ENCODE results near the gene RHCG. TPM values are rescaled to one million over a fixed set of nuclear protein-coding genes. Genes with fewer than 3 reads are reported as not detected.

Gene RHCG
- total RNA-seq, 2 donors from 2014 or later: 0.52 TPM; not detected in 1

GRCh38 chr15:89494941-89495637 is 1.3 kb downstream of the RHCG start:
- whole genome bisulfite sequencing, 2 donors: 60 to 61% methylated on average over 7 of the region's 7 CpGs
- H3K27me3 ChIP-seq: no peaks in the 10 kb centered on the region
- ATAC-seq (no peak), DNase-seq (no peak)
- no peaks in the 10 kb centered on the region for H3K36me3 ChIP-seq (replicated peaks in 1 of 2; ENCODE audit: insufficient read depth in 1 of 2, low read depth in 2 of 2)
- intact Hi-C loops (cut with DNase I): no loop called here
- H3K4me3 ChIP-seq: no peak overlapping the region
- no peak overlapping the region for H3K27ac ChIP-seq
- H3K4me1 ChIP-seq: peaks cover 18% of the 10 kb centered on the region
- TF ChIP-seq, protein P1, sequence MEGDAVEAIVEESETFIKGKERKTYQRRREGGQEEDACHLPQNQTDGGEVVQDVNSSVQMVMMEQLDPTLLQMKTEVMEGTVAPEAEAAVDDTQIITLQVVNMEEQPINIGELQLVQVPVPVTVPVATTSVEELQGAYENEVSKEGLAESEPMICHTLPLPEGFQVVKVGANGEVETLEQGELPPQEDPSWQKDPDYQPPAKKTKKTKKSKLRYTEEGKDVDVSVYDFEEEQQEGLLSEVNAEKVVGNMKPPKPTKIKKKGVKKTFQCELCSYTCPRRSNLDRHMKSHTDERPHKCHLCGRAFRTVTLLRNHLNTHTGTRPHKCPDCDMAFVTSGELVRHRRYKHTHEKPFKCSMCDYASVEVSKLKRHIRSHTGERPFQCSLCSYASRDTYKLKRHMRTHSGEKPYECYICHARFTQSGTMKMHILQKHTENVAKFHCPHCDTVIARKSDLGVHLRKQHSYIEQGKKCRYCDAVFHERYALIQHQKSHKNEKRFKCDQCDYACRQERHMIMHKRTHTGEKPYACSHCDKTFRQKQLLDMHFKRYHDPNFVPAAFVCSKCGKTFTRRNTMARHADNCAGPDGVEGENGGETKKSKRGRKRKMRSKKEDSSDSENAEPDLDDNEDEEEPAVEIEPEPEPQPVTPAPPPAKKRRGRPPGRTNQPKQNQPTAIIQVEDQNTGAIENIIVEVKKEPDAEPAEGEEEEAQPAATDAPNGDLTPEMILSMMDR (IDR thresholded peaks at IDR 0.05): peak in 5 of 7 experiments; percentile 3 to 26 (median 19)
- TF ChIP-seq POLR2A (IDR thresholded peaks at IDR 0.05): no peak
- no peaks in the 10 kb centered on the region for H3K9me3 ChIP-seq

GRCh38 chr15:89494031-89494430 is 2.4 kb downstream of the RHCG start:
- Histone ChIP-seq H3K4me3 (no peak overlapping the region), H3K27me3 (no peaks in the 10 kb centered on the region), H3K36me3 (replicated peaks in 1 of 2; ENCODE audit: insufficient read depth in 1 of 2, low read depth in 2 of 2) (no peaks in the 10 kb centered on the region), H3K4me1 (peaks cover 18% of the 10 kb centered on the region), H3K9me3 (no peaks in the 10 kb centered on the region), H3K27ac (no peak overlapping the region)
- WGBS, 2 donors: 75 to 84% methylated on average over 3 of the region's 3 CpGs
- no peak for TF ChIP-seq POLR2A (IDR thresholded peaks at IDR 0.05)
- TF ChIP-seq, protein P1 (IDR thresholded peaks at IDR 0.05): no peak
- ATAC-seq (no peak), DNase-seq (no peak)
- intact Hi-C loops (cut with DNase I): no loop called here

- H3K4me3 ChIP-seq: no peak overlapping the region
- TF ChIP-seq POLR2A (IDR thresholded peaks at IDR 0.05): no peak
- H3K9me3 ChIP-seq: no peaks in the 10 kb centered on the region
- WGBS, 2 donors: 52 to 77% methylated on average over 9 to 16 of the region's 16 CpGs
- H3K36me3 ChIP-seq (replicated peaks in 1 of 2; ENCODE audit: insufficient read depth in 1 of 2, low read depth in 2 of 2): no peaks in the 10 kb centered on the region
- intact Hi-C loops (cut with DNase I): no loop called here
- peaks cover 18% of the 10 kb centered on the region for H3K4me1 ChIP-seq
- no peaks in the 10 kb centered on the region for H3K27me3 ChIP-seq
- H3K27ac ChIP-seq: no peak overlapping the region
- DNase-seq (peak in 2 of 4 donors; percentile 24 to 55), ATAC-seq (no peak)
Observed at GRCh38 chr15:89492934-89493631, 3.3 kb downstream of the RHCG start.

- 37 to 53% methylated on average over 5 of the region's 5 CpGs for WGBS, 2 donors
- TF ChIP-seq, protein P1 (IDR thresholded peaks at IDR 0.05): no peak
- TF ChIP-seq POLR2A (IDR thresholded peaks at IDR 0.05): no peak
- Histone ChIP-seq H3K36me3 (replicated peaks in 1 of 2; ENCODE audit: insufficient read depth in 1 of 2, low read depth in 2 of 2) (no peaks in the 10 kb centered on the region), H3K27ac (no peak overlapping the region), H3K9me3 (no peaks in the 10 kb centered on the region), H3K4me1 (peaks cover 18% of the 10 kb centered on the region), H3K27me3 (no peaks in the 10 kb centered on the region), H3K4me3 (no peak overlapping the region)
- ATAC-seq (no peak), DNase-seq (no peak)
- intact Hi-C loops (cut with DNase I): no loop called here
Observed at GRCh38 chr15:89492111-89492641, 4.2 kb downstream of the RHCG start.

DNA sequence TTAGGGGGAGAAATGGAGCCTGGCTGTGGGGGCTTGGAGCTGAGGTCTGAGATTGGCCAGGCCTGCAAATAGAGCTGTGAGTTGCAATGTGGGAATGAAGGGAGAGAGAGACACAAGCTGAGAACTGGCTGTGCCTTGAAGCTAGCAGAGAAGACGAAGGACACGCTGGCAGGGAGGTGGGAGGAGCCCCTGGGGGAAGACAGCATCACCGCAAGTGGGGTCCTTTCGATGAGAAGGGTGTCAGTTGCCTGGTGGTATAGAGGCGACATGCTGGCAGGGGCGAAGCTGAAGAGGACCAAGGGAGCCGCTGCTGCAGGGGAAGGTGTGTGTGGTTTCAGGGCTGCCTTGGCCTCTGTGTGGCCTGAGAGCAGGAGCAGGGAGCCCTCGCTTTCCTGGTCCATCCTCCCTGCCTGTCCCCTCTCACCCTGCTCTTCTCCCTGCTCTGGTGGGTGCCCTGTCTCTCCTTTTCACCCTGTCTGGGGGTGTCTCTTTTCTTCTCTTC is 5.5 kb downstream of the RHCG start:
- ATAC-seq (no peak), DNase-seq (no peak)
- H3K4me1 ChIP-seq: peaks cover 8% of the 10 kb centered on the region
- no peak for TF ChIP-seq POLR2A (IDR thresholded peaks at IDR 0.05)
- TF ChIP-seq, protein P1 (IDR thresholded peaks at IDR 0.05): no peak
- H3K27me3 ChIP-seq: no peaks in the 10 kb centered on the region
- 54 to 63% methylated on average over 8 of the region's 8 CpGs for WGBS, 2 donors
- no peaks in the 10 kb centered on the region for H3K9me3 ChIP-seq
- H3K27ac ChIP-seq: no peak overlapping the region
- intact Hi-C loops (cut with DNase I): no loop called here
- no peaks in the 10 kb centered on the region for H3K36me3 ChIP-seq (replicated peaks in 1 of 2; ENCODE audit: insufficient read depth in 1 of 2, low read depth in 2 of 2)
- no peak overlapping the region for H3K4me3 ChIP-seq

All from body of pancreas (tissue), 4 donors.